ENCODE results near the gene SCUBE3. TPM values are rescaled to one million over a fixed set of nuclear protein-coding genes. Genes with fewer than 3 reads are reported as not detected.

The SCUBE3 gene
- total RNA-seq, 4 donors from 2014 or later, result 1.5 to 8.8 (median 5.6) TPM

- H3K27ac ChIP-seq (replicated peaks in 1 of 4), result peak overlapping the region in 1 of 4 donors; percentile 24
- H3K27me3 ChIP-seq, result no peaks in the 10 kb centered on the region
- peaks cover 21 to 59% (median 48%) of the 10 kb centered on the region in 4 donors for H3K4me1 ChIP-seq
- no peak for DNase-seq (ENCODE audit: extremely low spot score)
- peaks cover 5 to 46% (median 37%) of the 10 kb centered on the region in 4 donors for H3K36me3 ChIP-seq
- no peak for TF ChIP-seq EP300 (IDR thresholded peaks at IDR 0.05)
- TF ChIP-seq POLR2A (IDR thresholded peaks at IDR 0.05; ENCODE audit: low read depth), result no peak
- TF ChIP-seq POLR2AphosphoS5 (IDR thresholded peaks at IDR 0.05), result no peak
- no peak for TF ChIP-seq CTCF (IDR thresholded peaks at IDR 0.05)
- no peaks in the 10 kb centered on the region for H3K9me3 ChIP-seq
- no peak overlapping the region for H3K4me3 ChIP-seq
- 97% methylated on average over 5 of the region's 5 CpGs for WGBS
- intact Hi-C loops (cut with DNase I), result loop anchor here (10.0 kb wide), 1 partner anchor 258 kb away; no protein-coding TSS in a partner anchor
Observed at GRCh38 chr6:35242486-35242885, 28.7 kb downstream of the SCUBE3 start.

DNA sequence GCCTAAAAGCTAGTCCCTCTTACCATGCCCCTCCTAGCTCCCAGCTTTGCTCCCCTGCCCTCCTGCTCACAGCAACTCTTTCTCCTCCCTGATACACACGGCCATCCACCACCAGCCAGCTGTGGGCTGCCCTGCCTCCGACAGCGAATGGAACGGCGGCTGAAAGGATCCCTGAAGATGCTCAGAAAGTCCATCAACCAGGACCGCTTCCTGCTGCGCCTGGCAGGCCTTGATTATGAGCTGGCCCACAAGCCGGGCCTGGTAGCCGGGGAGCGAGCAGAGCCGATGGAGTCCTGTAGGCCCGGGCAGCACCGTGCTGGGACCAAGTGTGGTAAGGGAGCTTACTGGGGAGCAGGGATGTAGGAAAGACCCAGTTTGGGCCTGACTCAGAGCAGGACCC lies 29.1 kb downstream of the SCUBE3 start:
- 93% methylated on average over 13 of the region's 13 CpGs for WGBS
- H3K4me1 ChIP-seq, result peaks cover 17 to 59% (median 47%) of the 10 kb centered on the region in 4 donors
- H3K4me3 ChIP-seq, result no peak overlapping the region
- H3K9me3 ChIP-seq, result no peaks in the 10 kb centered on the region
- no peaks in the 10 kb centered on the region for H3K27me3 ChIP-seq
- no peak for DNase-seq (ENCODE audit: extremely low spot score)
- TF ChIP-seq POLR2A (IDR thresholded peaks at IDR 0.05; ENCODE audit: low read depth) (no peak), CTCF (IDR thresholded peaks at IDR 0.05) (no peak), EP300 (IDR thresholded peaks at IDR 0.05) (no peak), POLR2AphosphoS5 (IDR thresholded peaks at IDR 0.05) (no peak)
- H3K36me3 ChIP-seq, result peaks cover 5 to 46% (median 37%) of the 10 kb centered on the region in 4 donors
- intact Hi-C loops (cut with DNase I), result loop anchor here (10.0 kb wide), 1 partner anchor 258 kb away; no protein-coding TSS in a partner anchor
- peak overlapping the region in 1 of 4 donors; percentile 24 for H3K27ac ChIP-seq (replicated peaks in 1 of 4)

GRCh38 chr6:35243386-35243958 lies 29.7 kb downstream of the SCUBE3 start:
- Histone ChIP-seq H3K4me3 (no peak overlapping the region), H3K4me1 (peaks cover 20 to 59% (median 47%) of the 10 kb centered on the region in 4 donors), H3K27ac (replicated peaks in 1 of 4) (no peak overlapping the region), H3K27me3 (no peaks in the 10 kb centered on the region), H3K9me3 (no peaks in the 10 kb centered on the region), H3K36me3 (peaks cover 5 to 46% (median 37%) of the 10 kb centered on the region in 4 donors)
- DNase-seq (ENCODE audit: extremely low spot score), result no peak
- intact Hi-C loops (cut with DNase I), result loop anchor here (10.0 kb wide), 1 partner anchor 259 kb away; no protein-coding TSS in a partner anchor
- no peak for TF ChIP-seq CTCF (IDR thresholded peaks at IDR 0.05)
- no peak for TF ChIP-seq EP300 (IDR thresholded peaks at IDR 0.05)
- no peak for TF ChIP-seq POLR2AphosphoS5 (IDR thresholded peaks at IDR 0.05)
- TF ChIP-seq POLR2A (IDR thresholded peaks at IDR 0.05; ENCODE audit: low read depth), result no peak
- 79% methylated on average over 14 of the region's 17 CpGs for WGBS

GRCh38 chr6:35244551-35244950 lies 30.8 kb downstream of the SCUBE3 start:
- Histone ChIP-seq H3K4me1 (peaks cover 22 to 59% (median 47%) of the 10 kb centered on the region in 4 donors), H3K36me3 (peaks cover 5 to 46% (median 37%) of the 10 kb centered on the region in 4 donors), H3K4me3 (no peak overlapping the region), H3K27ac (replicated peaks in 1 of 4) (no peak overlapping the region), H3K9me3 (no peaks in the 10 kb centered on the region), H3K27me3 (no peaks in the 10 kb centered on the region)
- 96% methylated on average over 7 of the region's 7 CpGs for WGBS
- no peak for TF ChIP-seq EP300 (IDR thresholded peaks at IDR 0.05)
- no peak for TF ChIP-seq POLR2A (IDR thresholded peaks at IDR 0.05; ENCODE audit: low read depth)
- no peak for TF ChIP-seq POLR2AphosphoS5 (IDR thresholded peaks at IDR 0.05)
- no peak for TF ChIP-seq CTCF (IDR thresholded peaks at IDR 0.05)
- no peak for DNase-seq (ENCODE audit: extremely low spot score)
- intact Hi-C loops (cut with DNase I), result loop anchor here (10.0 kb wide), 1 partner anchor 260 kb away; no protein-coding TSS in a partner anchor

Measured in esophagus muscularis mucosa (tissue), 4 donors.